Activated CD4-positive, alpha-beta memory T cell treated with anti-CD3 and anti-CD28 coated beads, Interleukin-2, amount 10 ng/mL, durations not matched to agents 7 days and 5 days (primary cell): Measurements from ENCODE around the gene MSRB3. TPM values are rescaled to one million over a fixed set of nuclear protein-coding genes. Genes with fewer than 3 reads are reported as not detected.
A peak's percentile ranks its signal among the peaks of the same experiment; 100 is the strongest.

Experiments used
- CTCF ChIA-PET: fragments of 350-600 bp; sonication (Branson Sonifier 250); formaldehyde crosslinking; loops from one replicate; lab custom pipeline; 2021; ENCODE audit warnings: antibody characterized with exemption, inconsistent platforms; lab: Charles Lee
- POLR2A ChIA-PET: fragments of 350-600 bp; sonication (Branson Sonifier 250); formaldehyde crosslinking; loops from one replicate; lab custom pipeline; 2021; ENCODE audit warnings: antibody characterized with exemption; lab: Charles Lee
- DNase-seq: peaks from one replicate; pipeline ENCODE4 v3.0.0-alpha.2; 2020
- H3K27ac Mint-ChIP-seq: one replicate; pipeline ENCODE4 v1.8.0; 2021; ENCODE audit warnings: mild to moderate bottlenecking, mixed read lengths
- H3K27me3 Mint-ChIP-seq: one replicate; pipeline ENCODE4 v1.8.0; 2021; ENCODE audit warnings: mixed read lengths
- H3K36me3 Mint-ChIP-seq: one replicate; pipeline ENCODE4 v1.8.0; 2021; ENCODE audit warnings: low read depth, mixed read lengths
- H3K4me1 Mint-ChIP-seq: one replicate; pipeline ENCODE4 v1.8.0; 2021; ENCODE audit warnings: mixed read lengths
- H3K4me3 Mint-ChIP-seq: one replicate; pipeline ENCODE4 v1.8.0; 2021; ENCODE audit warnings: mild to moderate bottlenecking, mixed read lengths
- H3K9me3 Mint-ChIP-seq: one replicate; pipeline ENCODE4 v1.8.0; 2021; ENCODE audit warnings: mixed read lengths
- total RNA-seq, 2 experiments: library from RNA; stranded (reverse); gene quantifications; one replicate each; pipeline ENCODE4 v1.2.3, GENCODE V29; 2021

The MSRB3 gene
- total RNA-seq = not detected

DNA sequence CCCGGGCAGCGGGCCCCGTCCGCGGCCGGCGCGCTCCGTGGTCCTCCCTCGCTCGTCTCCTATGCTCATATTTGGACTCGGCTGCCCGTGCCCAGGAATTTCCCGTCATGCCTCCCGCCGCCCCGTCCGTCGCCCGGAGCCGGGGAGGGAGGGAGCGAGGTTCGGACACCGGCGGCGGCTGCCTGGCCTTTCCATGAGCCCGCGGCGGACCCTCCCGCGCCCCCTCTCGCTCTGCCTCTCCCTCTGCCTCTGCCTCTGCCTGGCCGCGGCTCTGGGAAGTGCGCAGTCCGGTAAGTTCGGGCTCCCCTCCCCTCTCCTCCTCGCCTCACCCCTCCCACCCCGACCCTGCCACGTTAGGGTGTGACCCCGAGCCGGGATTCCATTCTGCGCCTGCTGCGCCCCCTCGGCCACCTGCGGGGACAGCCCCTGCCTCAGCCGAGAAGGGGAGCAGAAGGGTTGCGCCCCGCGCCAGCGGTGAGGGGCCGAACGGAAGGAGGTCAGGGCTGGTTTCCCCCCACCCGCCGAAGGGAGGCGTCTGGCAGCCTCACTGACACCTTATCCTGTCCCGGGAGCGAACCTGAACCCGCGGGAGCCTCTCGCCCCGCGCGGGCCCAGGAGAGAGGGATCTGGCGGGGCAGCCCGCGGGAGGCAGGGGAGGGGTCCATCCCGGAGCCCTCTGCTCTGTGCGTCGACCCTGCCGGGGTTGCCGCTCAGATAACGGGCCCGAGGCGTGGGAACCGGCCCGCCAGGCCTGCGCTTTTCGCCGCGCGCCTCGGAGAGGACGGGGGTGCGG lies at the start of gene MSRB3:
TSS of gene MSRB3 (plus strand) at position 108 of the 793 bp plus-strand sequence. CDS start 29,897 bp downstream, outside the sequence.
- Mint-ChIP-seq H3K27me3 (peaks cover 68% of the 10 kb centered on the region), H3K4me1 (peaks cover 4% of the 10 kb centered on the region), H3K27ac (no peak within 1 kb of the TSS), H3K4me3 (peak within 1 kb of the TSS; percentile 48), H3K9me3 (no peaks in the 10 kb centered on the region), H3K36me3 (no peaks in the 10 kb centered on the region)
- DNase-seq = peak; percentile 21
- ChIA-PET POLR2A (no interaction called here), CTCF (interaction anchor here (1.5 kb wide), 1 partner anchor 23 kb away, joined by 3 read pairs; no protein-coding TSS in a partner anchor)

DNA sequence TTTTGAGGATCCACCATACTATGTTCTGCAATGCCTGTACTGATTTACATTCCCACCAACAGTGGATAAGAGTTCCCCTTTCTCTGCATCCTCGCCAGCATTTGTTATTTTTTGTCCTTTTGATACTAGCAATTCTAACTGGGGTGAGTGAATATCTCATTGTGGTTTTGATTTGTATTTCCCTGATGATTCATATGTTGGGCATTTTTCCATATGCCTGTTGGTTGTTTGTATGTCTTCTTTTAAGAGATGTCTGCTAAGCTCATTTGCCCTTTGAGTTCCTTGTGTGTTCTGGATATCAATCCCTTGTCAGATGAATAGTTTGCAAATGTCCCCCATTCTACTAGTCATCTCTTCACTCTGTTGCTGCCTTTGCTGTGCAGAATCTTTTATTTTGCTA lies 49.0 kb upstream of the MSRB3 start:
- no peak for DNase-seq
- Mint-ChIP-seq H3K36me3 (peaks cover 55% of the 10 kb centered on the region), H3K4me3 (no peak overlapping the region), H3K27me3 (no peaks in the 10 kb centered on the region), H3K4me1 (peaks cover 15% of the 10 kb centered on the region), H3K9me3 (peaks cover 21% of the 10 kb centered on the region), H3K27ac (no peak overlapping the region)
- ChIA-PET CTCF (interaction anchor here (0.6 kb wide), 1 partner anchor 11 kb away, joined by 4 read pairs; no protein-coding TSS in a partner anchor), POLR2A (no interaction called here)

DNA sequence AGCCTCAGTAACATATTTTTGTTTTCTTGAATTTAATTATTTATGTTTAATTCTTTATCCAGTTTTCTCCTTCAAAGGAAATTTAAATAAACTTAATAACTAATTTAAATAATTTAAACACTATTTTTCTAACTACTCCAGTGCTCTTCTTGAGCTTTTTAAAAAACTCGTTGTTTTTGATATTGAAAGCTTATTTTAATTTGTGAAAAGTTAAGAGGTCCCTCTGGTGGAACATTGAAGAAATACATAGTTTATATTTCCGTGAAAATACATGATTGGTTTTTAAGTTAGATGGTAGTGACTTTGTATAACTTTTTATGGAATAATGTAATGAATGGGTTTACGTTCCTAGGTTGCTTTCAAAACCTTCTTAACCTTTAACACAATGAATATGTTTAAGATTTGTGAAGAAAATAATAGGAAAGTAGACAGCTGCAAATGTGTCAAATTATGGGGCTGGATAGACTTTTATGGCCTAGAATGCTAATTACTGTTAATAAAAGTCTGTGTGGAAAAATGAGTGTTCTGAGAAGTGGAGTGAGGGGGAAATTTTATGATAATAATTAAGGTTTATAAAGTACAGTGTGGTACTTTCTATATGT lies 45.9 kb upstream of the MSRB3 start:
- ChIA-PET POLR2A (interaction anchor here (2.3 kb wide), 1 partner anchor 63 kb away, joined by 21 read pairs; the partner anchor contains the start of gene LEMD3), CTCF (interaction anchor here (0.7 to 4.5 kb wide), 20 partner anchors 9 to 437 kb away, joined by 3 to 31 read pairs (median 5); partner anchors contain the start of genes LEMD3 and WIF1)
- Mint-ChIP-seq H3K36me3 (peaks cover 29% of the 10 kb centered on the region), H3K4me3 (no peak overlapping the region), H3K27ac (no peak overlapping the region), H3K9me3 (peaks cover 17% of the 10 kb centered on the region), H3K4me1 (peaks cover 10% of the 10 kb centered on the region), H3K27me3 (no peaks in the 10 kb centered on the region)
- DNase-seq = no peak

DNA sequence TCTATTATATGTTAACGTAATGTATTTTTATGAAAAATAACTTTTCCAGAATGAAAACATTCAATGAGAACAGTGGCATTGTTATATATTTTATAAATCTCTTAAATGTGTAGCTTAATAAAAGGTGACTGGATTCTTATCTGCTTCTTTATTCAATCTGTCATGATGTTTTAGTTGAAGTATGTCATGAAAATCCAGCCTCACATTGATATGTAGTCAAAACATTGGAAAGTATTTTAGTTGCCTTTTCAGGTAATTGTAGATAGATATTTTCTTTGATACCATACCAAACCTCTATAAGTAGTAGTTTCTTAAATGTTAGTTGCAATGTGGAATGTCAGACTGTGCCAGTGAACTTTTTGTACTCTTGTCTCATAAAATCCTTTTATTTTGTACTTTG lies 41.3 kb upstream of the MSRB3 start:
- H3K27ac Mint-ChIP-seq = no peak overlapping the region
- H3K4me1 Mint-ChIP-seq = peaks cover 5% of the 10 kb centered on the region
- CTCF ChIA-PET = interaction anchor here (0.6 to 0.9 kb wide), 2 partner anchors 24 to 68 kb away, joined by 3 to 4 read pairs; no protein-coding TSS in a partner anchor
- no peaks in the 10 kb centered on the region for H3K27me3 Mint-ChIP-seq
- H3K9me3 Mint-ChIP-seq = no peaks in the 10 kb centered on the region
- no peak overlapping the region for H3K4me3 Mint-ChIP-seq
- DNase-seq = no peak
- POLR2A ChIA-PET = no interaction called here
- H3K36me3 Mint-ChIP-seq = peaks cover 10% of the 10 kb centered on the region

DNA sequence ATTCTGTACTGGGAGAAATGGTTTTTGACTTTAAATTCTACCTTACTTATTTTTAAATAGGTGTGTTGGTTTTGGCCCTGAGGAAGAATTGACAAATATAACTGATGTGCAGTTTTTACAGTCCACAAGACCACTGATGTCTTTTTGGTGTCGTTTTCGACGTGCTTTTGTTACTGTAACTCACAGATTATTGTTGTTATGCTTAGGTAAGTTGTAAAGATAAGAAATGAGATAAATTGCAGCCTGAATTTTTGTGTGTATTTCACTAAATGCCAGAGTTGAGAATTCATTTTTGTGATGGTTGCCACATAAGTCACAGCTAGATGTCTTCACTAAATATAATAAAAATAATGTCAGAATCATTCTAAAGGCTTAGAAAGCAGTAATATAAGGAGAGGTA lies 39.9 kb upstream of the MSRB3 start:
- ChIA-PET CTCF (no interaction called here), POLR2A (no interaction called here)
- H3K36me3 Mint-ChIP-seq = peaks cover 22% of the 10 kb centered on the region
- no peak overlapping the region for H3K4me3 Mint-ChIP-seq
- H3K4me1 Mint-ChIP-seq = no peaks in the 10 kb centered on the region
- no peaks in the 10 kb centered on the region for H3K9me3 Mint-ChIP-seq
- DNase-seq = no peak
- no peaks in the 10 kb centered on the region for H3K27me3 Mint-ChIP-seq
- H3K27ac Mint-ChIP-seq = no peak overlapping the region

DNA sequence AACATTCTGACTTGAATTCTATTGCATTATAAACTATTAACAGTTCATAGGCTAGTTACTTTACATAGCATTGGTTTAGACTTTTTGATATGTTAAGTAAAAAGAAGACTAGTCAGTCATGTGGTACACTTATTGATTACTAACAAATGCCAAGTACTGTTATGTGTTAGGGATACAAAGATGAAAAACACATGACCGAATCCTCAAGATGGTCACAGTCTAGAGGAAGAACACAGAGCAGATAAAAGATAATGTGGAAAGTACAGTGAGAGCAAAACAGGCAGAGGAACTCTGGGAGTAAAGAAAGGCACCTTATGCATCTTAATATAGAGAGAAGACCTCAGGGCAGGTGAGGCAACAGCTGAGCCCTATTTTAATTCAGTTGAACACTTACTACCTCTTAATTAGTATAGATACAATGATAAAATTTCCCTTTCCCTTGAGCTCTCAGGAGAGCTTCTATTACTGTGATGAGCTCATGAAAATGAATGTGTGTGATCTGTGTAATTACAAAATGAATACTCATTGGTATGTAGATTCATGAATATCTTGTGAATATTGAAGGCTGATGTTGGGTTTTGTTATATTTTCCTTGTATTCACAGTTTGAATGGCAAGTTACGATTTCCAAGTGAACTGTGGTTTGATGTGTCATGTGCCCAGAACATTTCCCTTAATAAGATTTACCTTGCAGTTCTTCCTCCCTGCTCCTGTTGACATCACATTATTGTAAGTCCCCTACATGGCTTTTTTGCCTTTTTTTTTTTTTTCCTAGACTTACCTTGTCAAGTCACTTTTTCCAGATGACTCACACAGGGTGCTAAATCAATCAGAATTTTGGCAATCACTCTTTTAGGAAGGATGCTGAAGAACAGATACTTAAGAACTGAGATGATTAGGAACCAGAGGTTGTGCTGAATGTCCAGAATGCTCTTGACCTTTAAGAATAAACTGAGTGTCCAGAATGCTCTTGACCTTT lies 29.5 kb upstream of the MSRB3 start:
- Mint-ChIP-seq H3K27me3 (peaks cover 1% of the 10 kb centered on the region), H3K9me3 (no peaks in the 10 kb centered on the region), H3K27ac (no peak overlapping the region), H3K36me3 (peaks cover 32% of the 10 kb centered on the region), H3K4me3 (no peak overlapping the region), H3K4me1 (peaks cover 13% of the 10 kb centered on the region)
- POLR2A ChIA-PET = no interaction called here
- DNase-seq = no peak
- CTCF ChIA-PET = interaction anchor here (0.7 kb wide), 1 partner anchor 440 kb away, joined by 3 read pairs; no protein-coding TSS in a partner anchor

DNA sequence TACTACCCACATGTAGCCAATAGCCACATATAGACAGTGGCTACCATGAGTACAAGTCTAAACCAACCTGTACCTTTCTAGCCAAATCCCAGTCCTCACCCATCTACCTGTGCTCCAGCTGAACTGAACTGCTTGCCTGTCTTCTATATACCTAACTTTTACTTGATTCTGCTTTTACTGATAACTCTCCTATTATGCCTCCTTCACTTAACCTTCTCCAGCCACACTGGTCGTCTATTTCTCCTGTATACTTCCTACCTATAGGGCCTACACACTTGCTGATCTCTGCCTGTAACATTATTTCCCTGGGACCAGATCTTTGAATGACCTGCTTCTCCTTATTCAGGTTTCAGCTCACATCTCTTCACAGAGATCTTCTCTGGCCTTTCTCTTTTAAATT lies 26.0 kb upstream of the MSRB3 start:
- Mint-ChIP-seq H3K9me3 (no peaks in the 10 kb centered on the region), H3K36me3 (peaks cover 15% of the 10 kb centered on the region), H3K4me1 (peaks cover 13% of the 10 kb centered on the region), H3K27me3 (peaks cover 6% of the 10 kb centered on the region), H3K4me3 (no peak overlapping the region), H3K27ac (no peak overlapping the region)
- CTCF ChIA-PET = no interaction called here
- DNase-seq = no peak
- POLR2A ChIA-PET = no interaction called here

DNA sequence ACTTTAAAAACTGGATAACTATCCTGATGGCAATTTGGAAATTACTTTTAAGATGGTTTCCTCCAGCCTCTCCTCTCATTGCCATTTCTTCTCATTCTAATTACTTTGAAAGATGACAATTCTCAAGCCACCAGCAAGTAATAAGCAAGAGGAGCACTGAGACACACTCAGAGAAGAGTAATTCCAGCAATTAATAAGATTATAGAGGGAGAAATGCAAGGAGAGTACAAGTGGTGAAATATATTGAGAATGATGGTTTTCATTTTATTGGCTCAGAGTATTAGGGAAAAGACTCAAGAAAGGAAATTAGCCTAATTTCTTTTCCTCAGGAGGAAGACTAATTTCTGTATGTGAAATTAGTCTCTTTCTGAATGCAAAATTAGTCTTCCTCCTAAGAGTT lies 20.5 kb upstream of the MSRB3 start:
- peaks cover 9% of the 10 kb centered on the region for H3K27me3 Mint-ChIP-seq
- H3K9me3 Mint-ChIP-seq = no peaks in the 10 kb centered on the region
- H3K4me3 Mint-ChIP-seq = no peak overlapping the region
- no peaks in the 10 kb centered on the region for H3K36me3 Mint-ChIP-seq
- no peaks in the 10 kb centered on the region for H3K4me1 Mint-ChIP-seq
- CTCF ChIA-PET = interaction anchor here (0.7 kb wide), 1 partner anchor 264 kb away, joined by 3 read pairs; no protein-coding TSS in a partner anchor
- no peak for DNase-seq
- POLR2A ChIA-PET = no interaction called here
- H3K27ac Mint-ChIP-seq = no peak overlapping the region

DNA sequence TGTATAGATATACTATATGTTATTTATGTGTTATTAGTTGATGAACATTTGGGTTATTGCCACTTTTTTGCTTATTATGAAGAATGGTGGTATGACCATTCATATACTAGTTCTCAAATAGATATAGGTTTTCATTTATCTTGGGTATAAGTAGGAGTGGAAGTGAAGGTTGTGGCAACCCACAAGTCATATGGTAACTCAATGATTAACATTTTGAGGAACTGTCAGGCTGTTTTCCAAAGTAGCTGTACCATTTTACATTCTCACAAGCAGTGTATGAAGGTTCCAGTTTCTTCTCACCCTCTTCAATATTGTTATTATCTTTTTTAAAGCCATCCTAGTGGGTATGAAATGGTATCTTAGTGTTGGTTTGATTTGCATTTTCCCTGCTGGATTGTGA lies 19.0 kb upstream of the MSRB3 start:
- Mint-ChIP-seq H3K4me1 (no peaks in the 10 kb centered on the region), H3K9me3 (no peaks in the 10 kb centered on the region), H3K27me3 (peaks cover 7% of the 10 kb centered on the region), H3K27ac (no peak overlapping the region), H3K4me3 (no peak overlapping the region), H3K36me3 (no peaks in the 10 kb centered on the region)
- CTCF ChIA-PET = no interaction called here
- no peak for DNase-seq
- POLR2A ChIA-PET = no interaction called here

DNA sequence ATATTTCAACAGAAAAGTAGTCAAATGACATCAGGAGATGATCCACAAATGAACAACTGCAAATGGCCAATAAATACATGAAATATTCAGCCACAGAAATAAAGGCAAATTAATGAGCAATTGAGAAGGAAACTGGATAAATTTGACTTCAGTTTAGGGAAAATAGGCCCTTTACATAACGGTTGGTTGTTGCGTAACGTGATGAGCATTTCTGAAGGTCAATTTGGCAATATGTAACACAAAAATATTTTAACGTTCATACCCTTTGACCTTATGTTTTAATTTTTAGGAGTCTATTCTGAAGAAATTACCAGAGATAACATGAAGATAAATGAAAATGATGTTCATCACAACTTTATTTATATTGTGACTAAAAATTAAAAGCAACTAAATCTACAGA lies 14.7 kb upstream of the MSRB3 start:
- no peak overlapping the region for H3K27ac Mint-ChIP-seq

DNA sequence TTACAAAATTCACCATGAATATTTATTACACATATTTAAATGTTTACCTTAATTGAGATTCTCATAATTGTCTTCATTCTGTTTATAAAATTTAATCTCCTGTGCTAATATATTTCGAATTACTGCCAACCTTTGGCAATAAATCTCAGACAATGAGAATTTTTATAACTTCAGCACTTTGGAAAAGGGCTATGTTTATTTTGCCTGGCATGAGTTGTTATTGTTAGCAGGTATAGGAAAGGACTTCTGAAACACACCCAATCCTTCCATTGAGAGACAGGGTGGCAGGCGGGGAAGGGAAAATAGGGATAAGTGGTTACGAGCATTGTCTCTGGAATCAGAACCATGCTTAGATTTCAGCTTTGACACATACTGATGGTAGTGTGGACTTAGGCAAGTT lies 12.1 kb upstream of the MSRB3 start:
- Mint-ChIP-seq H3K4me1 (no peaks in the 10 kb centered on the region), H3K4me3 (no peak overlapping the region), H3K36me3 (no peaks in the 10 kb centered on the region), H3K27ac (no peak overlapping the region), H3K9me3 (no peaks in the 10 kb centered on the region), H3K27me3 (peaks cover 23% of the 10 kb centered on the region)
- DNase-seq = no peak
- POLR2A ChIA-PET = no interaction called here
- CTCF ChIA-PET = no interaction called here

More for the DNA sequence above, 14.7 kb upstream of the MSRB3 start:
- ChIA-PET CTCF (no interaction called here), POLR2A (no interaction called here)
- Mint-ChIP-seq H3K36me3 (no peaks in the 10 kb centered on the region), H3K27me3 (peaks cover 20% of the 10 kb centered on the region), H3K4me3 (no peak overlapping the region), H3K9me3 (no peaks in the 10 kb centered on the region), H3K4me1 (no peaks in the 10 kb centered on the region)
- no peak for DNase-seq

DNA sequence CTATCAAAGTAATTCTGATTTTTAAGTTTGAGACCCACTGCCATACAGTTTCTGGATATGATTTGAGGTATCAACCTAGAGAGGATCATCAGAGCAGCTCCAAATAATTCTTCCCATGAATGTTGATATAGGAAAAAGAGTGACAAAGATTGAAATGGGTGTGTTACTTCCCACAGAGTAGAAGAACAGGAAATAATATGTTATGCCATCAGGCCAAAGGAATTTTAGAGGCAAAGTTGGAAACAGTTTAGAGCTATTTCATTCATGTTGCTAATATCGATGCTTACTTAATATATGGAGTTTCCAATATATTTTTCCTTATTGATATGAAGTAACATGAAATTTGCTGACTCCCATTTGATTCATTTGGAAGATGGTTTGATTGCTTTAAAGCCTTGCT lies 8.9 kb upstream of the MSRB3 start:
- no peaks in the 10 kb centered on the region for H3K4me1 Mint-ChIP-seq
- H3K4me3 Mint-ChIP-seq = no peak overlapping the region
- H3K27ac Mint-ChIP-seq = no peak overlapping the region
- DNase-seq = no peak
- H3K9me3 Mint-ChIP-seq = no peaks in the 10 kb centered on the region
- POLR2A ChIA-PET = no interaction called here
- H3K27me3 Mint-ChIP-seq = peaks cover 31% of the 10 kb centered on the region
- H3K36me3 Mint-ChIP-seq = no peaks in the 10 kb centered on the region
- CTCF ChIA-PET = no interaction called here
